HG03039 (cell line): ENCODE data around the gene FAH.
"Not testable (repeated sequence)": the region's sequence is repeated elsewhere in the genome, so short reads cannot be mapped to it uniquely, and the experiment has no call there.

ENCODE experiments used
- ATAC-seq: cut with Tn5 transposase; IDR thresholded peaks from one replicate; pipeline ENCODE4 v1.9.1; 2021; ENCODE audit warnings: mild to moderate bottlenecking, moderate library complexity; ENCODE audit not compliant: unreplicated experiment

The FAH gene

DNA sequence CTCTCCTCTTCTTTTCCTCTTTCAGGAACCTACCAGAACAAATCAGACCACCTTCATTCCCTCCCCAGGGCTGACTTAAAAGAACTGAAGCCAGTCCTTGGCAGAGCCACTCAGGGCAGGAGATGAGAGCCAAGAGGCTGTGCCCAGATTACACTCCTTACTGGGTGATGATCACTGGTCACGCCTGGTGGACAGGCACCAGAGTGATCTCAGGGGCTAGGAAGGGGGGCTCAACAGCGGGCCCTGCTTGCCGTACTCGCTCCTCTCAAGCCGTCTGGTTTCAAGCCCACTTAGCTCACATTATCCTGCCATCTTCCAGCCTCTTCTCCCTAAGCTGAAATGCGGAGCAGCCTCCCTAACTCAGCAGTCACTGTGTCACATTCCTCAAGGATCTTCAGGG lies 1.7 kb upstream of the FAH start:
- no peak for ATAC-seq

GRCh38 chr15:80151576-80151975 lies 1.2 kb upstream of the FAH start:
- ATAC-seq, result no peak

- peak; percentile 64 for ATAC-seq
These were observed 461 bp upstream of the FAH start for GRCh38 chr15:80152180-80152895.

DNA sequence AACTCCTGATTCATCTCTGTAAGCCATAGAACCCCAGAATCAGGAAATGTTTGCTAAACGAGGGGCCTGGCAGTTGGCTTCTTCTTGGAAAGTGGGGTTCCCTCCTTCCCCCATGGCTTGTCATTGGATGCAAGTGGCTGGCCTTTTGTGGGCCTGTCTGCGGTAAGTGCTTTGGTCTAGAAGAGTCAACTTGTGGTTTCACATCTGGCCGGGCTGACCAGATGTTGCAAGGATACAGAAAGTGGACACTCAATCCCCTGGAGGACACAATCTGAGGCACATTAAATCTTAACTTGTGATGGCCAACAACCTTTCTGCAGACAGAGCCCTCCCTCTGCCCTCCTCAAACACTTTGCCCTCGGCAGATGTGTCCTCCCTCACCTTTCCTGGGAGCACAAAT lies 1.1 kb downstream of the FAH start:
- no peak for ATAC-seq

- no peak for ATAC-seq
These were observed 1.5 kb downstream of the FAH start for GRCh38 chr15:80154336-80154735.

- ATAC-seq, result no peak
These were observed 2.2 kb downstream of the FAH start for GRCh38 chr15:80155001-80155377.

GRCh38 chr15:80155378-80156175 lies 2.8 kb downstream of the FAH start:
- ATAC-seq, result not testable (repeated sequence)

DNA sequence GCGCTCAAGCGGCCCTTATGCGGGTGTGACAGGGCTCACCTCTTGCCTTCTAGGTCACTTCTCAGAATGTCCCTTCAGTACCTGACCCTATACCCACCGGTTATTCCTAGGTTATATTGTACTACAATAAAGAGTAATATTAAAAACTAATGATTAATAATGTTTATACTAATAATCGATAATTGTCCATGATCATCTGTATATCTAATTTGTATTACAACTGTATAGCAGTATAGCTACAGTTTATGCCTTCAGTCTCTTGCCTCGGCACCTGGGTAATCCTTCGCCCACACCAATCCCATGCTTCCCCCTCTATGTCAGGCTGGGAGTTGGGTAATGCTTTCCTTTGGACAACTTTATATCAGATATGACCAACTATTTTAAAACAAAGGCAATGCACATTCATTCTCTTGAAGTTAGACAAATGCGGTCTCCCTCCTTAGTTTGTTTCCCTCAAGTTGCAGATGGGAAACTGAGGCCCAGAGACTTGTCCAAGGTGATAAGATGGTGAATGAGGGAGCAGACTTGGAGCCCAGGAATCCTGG lies 3.4 kb downstream of the FAH start:
- ATAC-seq, result no peak

- no peak for ATAC-seq
These were observed 4.4 kb downstream of the FAH start for GRCh38 chr15:80157215-80157614.

DNA sequence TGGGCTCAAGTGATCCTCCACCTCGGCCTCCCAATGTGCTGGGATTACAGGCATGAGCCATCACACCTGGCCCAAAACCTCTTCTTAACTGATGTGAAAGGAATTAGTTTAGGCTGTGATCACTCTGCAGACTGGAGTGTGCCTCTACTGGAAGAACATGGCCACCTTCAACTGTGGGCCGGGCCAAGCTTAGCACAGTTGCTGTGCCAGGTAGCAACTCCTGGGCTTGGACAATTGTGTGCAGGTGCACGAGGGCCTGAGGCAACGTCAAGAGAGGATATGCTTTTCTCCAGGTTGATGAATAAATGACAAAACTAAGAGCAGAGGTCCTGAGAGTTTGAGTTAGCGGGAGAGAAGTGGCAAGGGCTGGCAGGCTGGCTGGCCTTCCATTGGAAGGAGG lies 6.5 kb downstream of the FAH start:
- ATAC-seq, result no peak

- ATAC-seq, result no peak
These were observed 7.2 kb downstream of the FAH start for GRCh38 chr15:80159811-80160569.

DNA sequence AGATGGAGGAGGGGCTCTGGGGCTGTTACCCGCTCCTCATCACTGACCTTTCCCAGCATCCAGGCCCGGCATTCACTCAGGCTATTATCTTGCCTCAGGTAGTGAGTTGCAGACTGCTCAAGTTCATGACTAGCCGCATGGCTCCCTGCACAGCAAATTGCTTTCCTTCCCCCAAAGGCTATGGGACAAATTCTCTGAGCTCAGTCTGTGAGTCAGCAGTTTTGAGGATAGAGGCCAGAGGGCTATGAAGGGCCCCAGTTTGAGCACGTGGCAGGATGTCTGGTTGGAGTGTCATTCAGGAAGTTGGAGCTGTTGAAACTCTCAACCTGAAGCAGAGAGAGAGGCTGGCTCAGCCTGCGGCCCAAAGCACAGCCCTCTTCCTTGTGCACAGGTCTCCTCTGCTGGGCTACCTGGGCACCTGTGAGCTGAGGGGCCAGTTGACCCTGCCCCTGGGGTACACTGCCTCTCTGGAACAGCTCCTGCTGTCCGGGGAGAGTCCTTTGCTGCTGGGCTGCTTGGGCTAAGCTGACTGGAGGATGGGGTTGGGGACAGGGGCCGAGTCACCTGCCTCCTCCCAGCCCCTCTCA lies 7.9 kb downstream of the FAH start:
- peak; percentile 55 for ATAC-seq

DNA sequence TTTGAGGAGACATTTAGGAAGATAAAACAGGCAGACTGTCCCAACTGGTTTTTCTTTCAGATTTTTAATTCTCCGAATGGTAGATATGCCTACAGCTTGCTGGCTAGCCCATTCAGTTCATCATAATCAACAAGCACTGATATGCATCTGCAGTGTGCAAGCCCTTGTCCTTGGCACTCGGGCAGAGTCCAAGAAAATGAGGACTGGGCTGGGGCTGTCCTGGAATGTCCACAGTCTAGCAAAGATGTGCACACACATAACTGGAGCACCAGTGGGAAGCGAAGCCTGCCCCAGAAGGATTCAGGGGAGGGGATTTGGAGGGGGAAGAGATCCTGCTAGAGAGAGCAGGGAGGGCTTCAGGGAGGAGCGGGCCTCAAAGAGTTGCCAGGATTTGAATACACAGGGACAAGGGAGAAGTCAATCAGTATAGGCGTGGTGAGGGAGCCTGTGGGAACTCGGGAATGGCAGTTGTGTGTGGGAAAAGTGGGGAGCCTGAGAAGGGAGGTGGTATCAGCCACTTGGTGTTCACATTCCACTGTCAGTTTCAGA lies 8.7 kb downstream of the FAH start:
- ATAC-seq, result no peak

- no peak for ATAC-seq
These were observed 9.3 kb downstream of the FAH start for GRCh38 chr15:80162059-80162554.

DNA sequence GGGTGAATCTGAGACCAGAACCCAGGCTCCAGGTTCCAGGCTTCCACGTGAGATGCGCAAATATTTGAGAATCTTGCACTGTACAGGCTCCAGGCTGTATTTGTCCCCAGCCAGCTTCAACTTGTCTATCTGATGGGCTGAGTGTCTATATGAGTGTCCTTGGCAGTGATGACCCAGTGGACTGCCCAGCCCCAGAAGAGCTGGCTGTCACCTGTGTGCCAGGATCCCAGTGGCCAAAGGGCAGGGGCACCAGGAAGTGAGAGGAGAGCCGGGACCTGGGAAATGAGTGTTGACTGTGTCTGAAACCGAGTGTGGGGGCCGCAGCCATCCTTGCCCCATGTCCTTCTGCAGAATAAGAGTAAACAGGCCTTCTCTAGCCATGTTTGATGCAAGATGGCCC lies 10.4 kb downstream of the FAH start:
- ATAC-seq, result no peak

DNA sequence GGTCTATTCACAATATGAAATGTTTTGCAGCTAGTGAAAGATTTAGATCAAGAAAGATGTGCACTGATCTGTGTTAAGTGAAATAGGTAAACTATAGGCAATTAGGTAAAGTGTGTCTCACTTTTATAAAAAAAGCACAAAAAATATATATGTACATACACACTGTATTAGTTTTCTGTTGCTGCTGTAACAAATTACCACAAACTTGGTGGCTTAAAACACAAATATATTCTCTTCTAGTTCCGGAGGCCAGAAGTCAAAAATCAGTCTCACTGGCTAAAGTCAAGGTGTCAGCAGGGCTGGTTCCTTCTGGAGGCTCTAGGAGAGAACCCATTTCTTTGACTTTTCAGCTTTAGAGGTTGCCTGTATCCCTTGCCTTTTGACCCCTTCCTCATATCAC lies 11.1 kb downstream of the FAH start:
- ATAC-seq, result no peak

- ATAC-seq, result no peak
These were observed 15.1 kb downstream of the FAH start for GRCh38 chr15:80167936-80168335.

- no peak for ATAC-seq
These were observed 15.6 kb downstream of the FAH start for GRCh38 chr15:80168421-80168820.

DNA sequence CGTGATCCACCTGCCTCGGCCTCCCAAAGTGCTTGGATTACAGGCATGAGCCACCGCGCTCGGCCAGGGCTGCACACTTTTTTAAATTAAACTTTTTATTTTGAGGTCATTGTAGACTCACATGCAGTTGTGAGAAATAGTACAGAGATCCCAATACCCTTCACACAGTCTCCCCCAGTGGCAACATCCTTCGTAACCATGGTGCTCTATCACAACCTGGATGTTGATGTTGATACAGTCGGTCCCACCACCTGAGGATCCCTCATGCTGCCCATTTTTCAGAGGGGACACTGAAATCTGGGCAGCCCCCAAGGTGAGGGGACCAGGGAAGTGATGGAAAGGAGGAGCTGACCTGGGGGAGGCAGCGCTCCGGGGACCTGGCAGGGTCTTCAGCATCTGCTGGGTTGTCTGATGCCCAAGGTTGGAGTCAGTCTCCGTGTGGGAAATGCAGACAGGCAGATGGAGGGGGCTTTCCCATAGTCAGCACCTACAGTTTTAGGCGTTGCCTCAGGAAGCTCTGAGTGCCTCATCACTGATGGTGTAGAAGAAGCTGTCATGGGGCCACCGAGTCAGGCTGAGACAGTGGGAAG lies 17.1 kb downstream of the FAH start:
- ATAC-seq, result no peak

DNA sequence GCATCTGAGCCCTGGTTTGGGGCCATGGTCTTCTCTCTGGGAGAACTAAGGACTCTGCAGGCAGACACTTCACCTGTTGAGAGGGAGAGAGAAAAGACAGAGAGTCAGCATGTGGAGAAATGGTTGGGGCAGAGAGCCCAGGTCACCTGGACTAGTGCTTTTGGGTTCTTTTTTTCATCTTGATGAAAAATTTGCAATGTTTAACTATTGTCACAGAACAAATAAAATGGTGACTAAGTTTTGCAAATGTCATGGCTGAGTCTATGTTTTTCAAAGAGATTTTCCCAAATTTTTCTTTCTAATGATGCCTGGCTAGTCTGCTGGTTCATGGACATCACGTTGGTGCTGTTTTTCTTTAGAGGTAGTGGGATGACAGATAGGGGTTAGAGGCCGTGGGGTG lies 17.8 kb downstream of the FAH start:
- no peak for ATAC-seq
